RKO (cell line): ENCODE data around the gene CLSTN3.

ENCODE experiments used
- DNase-seq: peaks from one replicate; pipeline ENCODE4 v3.0.0-alpha.2; 2016; ENCODE audit warnings: low spot score

The CLSTN3 gene

DNA sequence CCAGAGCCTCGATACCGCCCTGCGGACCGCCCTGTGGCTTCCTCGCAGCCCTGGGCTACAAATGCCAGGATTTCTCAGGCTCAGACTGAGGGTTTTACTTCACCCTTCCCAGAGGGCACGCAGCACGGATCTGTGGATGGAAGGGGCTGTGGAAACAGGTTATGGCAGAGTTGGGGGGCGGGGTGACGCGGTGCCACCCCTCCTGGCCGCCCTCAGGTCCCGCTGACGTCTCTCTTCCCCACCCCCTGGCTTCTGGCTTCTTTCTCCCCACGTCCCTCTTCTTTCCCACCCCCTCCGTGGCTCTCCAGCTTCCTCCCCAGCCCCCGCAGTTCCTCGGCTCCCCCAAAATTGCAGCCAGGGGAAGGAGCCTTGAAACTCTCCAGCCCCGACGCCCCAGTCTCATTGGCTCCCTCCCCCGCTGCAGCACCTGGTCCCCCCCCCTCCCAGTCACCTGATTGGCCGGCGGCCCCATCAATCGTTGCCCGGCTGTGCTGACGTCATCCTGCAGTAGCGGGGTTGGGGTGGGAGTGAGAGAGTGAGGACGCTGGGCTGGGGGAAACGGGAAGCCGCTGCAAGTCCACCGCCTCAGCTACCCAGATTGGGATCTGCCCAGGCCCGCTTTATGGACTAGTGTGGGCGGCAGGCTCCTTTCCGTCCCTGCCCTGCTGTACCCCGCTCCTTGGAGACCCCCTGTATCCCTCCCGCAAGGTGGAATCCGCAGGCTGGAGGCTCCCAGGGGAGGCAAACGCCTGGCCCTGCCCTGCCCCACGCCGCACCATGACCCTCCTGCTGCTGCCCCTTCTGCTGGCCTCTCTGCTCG, at the start of gene CLSTN3:
CLSTN3 (plus strand) TSS at position 500 of the 820 bp plus-strand sequence; CDS start at position 778, 278 bp downstream.
- peak; percentile 81 for DNase-seq

DNA sequence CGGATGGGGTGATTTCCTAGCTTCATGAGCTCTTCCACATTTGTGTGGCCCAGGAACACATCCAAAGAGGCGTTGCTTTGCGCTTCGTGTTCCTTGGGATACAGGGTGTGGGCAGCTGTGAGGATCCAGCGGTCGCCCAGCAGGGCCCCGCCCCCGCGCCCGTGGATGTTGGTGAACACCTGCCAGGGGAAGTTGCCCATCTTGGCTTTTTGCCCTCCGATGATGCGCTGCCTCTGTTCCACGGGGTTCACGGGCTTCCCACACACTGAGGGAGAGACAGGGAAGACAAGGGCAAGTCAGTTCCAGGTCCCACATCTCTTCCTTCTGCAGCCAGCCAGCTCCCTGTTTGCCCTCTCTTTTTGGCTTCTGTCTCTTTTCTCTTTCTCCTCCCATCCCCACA, 49.1 kb upstream of the CLSTN3 start:
- DNase-seq: no peak

DNA sequence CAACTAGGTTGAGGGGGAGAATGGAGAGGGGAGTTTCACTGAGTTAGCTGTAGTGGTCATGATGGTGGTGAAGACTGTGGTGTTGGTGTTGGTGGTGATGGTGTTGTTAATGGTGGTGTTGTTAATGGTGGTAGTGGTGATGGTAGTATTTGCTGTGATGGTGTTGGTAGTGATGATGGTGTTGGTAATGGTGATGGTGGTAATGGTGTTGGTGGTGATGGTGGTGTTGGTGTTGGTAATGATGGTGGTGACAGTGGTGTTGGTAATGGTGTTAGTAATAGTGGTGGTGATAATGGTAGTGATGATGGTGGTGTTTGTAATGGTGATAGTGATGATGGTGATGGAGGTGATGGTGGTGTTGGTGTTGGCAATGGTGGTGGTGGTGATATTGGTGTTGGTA, 47.0 kb upstream of the CLSTN3 start:
- DNase-seq: no peak

DNA sequence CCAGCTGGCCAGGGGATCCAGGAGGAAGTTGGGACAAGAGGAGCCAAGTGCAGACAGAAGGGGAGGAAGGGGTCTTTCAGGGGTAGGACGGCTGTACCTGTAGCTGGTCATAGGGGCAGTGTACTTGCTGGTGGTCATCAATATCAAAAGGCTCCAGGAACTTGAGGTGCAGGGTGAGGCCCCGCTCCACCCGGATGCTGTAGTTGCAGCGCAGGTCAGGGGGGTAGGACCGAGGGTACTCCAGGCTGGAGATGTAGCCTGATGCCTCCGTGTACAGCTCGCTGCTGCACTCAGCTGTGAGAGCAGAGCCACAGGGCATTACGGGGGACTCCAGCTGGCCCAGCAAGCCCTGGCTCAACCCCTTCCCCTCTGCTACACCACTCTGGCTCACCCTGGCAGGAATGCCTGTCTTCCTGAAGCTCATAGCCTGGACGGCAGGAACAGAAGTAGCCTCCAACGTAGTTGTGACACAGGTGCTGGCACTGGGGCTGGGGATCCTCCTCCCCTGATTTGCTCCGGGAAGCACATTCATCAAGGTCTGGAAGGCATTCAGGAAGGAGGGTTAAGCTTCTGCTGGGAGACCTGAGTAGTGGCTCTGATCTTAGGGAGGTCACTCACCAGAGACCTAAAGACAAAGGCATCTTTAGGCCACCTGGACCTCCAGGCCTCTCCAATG, 40.8 kb upstream of the CLSTN3 start:
- no peak for DNase-seq

DNA sequence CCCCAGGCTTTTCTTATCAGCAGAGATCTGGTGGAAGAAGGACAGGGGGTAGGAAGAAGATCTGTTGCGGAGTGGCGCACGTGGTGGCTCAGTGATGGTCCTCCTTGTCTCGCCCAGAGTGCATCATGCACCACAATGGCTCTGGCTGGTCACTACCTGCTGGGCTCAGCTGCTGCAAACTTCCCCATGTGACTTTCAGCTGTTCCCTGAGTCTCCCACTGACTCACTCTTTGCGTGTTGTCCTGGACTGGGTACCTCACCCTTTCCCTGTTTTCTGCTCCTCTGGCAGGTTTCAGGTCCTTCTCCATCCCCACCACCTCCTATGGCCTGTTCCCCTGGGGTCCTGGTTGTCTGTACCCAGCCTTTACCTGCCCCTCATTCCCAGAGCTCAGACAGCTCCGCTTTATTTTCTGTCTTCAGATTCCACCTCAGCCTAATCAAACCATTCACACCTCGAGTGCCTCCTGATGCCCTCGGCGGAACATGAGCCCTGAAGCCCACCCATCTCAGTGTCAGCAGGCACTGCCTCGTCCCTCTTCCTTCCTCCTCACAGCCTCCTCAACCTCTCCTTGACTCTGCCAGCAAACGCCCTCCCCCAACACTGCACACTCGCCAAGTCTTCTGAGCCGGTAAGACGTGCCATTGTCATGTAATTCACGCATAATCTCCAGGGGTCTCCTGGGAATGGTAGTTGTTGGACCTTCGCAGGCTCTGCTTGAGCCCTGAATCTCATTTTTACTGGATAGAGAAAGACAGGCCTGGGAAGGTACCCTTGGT, 39.8 kb upstream of the CLSTN3 start:
- DNase-seq: no peak

DNA sequence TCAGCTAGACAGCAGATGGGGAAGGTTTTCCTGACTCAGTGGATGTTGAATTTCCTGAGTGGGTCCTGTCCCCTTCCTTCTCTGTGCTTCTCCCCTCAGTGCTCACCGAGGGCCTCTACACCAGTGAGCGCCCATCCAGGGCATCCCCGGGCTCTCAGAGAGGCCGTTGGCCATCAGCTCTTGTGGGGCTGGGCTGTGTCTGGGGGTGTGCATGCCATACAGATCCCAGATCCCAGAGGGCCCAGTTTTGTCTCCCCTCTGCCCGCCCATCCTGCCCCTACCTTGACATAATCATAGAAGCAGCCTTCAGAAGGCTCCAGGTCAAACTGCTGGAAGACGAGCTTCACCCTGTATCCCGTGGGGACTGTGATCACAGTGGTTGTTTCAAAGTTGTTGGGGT, 39.0 kb upstream of the CLSTN3 start:
- no peak for DNase-seq

DNA sequence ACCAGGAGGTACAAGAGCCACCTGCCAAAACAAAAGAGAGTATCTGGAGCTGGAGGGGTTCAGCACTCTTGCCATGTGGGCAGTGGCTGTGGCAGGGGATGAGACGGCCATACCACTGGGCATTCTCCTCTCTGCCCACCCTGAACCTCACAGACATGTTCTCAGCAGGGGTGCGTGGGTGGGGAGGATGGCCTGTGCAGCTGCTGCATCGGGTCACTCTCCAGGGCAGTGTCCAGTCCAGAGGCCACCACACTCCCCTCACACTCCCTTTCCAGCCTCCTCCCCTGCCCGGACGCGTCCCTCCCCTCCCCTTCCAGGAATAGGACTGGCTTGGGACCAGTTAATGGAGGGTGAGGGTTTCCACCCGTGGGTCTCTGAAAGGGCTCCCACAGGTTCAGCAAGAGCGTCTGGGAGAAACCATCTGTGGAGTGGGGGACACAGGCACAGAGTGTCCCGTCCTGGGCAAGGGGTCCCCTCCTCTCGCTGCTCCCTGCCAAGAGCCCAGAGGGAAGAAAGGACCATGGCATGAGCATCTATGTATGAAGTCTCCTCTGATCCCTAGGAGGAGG, 38.4 kb upstream of the CLSTN3 start:
- DNase-seq: no peak

DNA sequence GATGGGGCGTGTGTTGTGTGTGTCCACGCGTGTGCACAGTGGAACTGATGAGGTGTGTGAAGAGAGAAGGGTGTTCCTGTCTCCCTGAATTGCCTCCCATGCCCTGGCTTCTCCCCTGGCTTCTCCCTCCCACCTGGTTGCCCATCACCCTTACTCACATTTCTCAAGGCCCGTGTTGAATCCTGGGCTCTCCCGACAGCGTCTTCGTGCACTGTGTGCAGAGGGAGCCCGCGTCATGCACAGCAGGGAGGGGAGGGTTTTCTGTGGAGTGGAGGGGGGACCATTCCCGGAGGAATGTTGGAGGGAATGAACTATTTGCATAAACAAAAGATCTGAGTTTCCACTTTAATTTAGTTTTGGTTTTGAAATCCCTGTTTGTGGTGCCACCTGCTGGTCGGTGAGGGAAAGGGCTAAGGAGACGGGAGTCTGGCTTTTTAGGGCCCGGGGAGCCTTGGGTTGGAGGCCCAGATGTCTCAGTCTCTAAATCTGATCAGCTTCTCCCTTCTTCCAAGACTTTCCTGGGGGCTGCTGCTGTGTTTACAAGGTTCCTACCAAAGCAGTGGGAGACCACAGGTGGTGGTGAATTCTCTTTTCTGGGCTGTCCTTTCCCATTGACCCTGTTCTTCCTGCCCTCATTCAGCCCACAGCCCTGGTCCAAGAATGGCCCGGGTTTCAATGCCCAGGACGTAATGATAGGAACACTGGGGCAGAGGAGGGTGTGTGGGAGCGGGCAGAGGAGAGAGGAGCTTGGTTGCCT, 37.8 kb upstream of the CLSTN3 start, which contains the start of gene C1R:
C1R (minus strand) TSS at position 217 of the 757 bp plus-strand sequence; CDS start at position 160, 57 bp downstream.
- peak; percentile 70 for DNase-seq

DNA sequence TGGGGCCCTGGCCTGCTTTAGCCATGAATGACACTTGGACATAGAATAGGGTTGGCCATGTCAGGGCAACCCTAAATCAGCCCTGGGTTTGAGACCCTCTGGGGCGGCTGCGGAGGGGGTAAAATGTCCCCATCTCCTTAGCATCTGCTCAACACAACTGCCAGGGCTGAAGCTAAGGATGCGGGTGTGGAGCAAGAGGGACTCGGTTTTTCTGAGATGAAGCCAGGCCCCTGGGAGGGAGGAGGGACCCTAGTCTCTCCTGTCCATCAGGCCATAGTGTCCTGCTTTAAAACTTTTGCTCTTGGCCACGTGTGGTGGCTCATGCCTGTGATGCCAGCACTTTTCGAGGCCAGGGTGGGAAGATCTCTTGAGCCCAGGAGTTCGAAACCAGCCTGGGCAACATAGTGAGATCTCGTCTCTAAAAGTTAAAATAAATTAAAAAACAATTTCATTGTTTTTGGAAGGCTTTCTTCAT, 37.1 kb upstream of the CLSTN3 start:
- DNase-seq: no peak

DNA sequence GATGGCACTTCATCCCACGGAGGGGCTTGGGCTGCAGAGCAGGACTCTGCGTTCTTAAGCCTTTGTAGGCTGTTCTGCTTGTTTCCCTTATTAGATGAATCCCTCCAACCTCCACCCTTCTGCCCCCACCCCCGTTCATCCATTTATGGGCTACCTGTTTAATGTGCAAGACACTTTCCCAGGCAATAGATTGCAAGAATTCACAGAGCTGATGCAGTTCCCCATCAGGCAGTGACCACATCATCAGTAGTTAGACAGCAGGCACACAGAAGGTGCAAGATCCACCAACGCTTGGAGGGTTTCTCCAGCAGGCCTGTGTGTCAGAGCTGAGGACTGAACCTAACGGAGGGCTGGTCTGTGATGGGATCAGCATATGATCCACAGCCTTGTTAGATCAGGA, 36.7 kb upstream of the CLSTN3 start:
- DNase-seq: no peak

DNA sequence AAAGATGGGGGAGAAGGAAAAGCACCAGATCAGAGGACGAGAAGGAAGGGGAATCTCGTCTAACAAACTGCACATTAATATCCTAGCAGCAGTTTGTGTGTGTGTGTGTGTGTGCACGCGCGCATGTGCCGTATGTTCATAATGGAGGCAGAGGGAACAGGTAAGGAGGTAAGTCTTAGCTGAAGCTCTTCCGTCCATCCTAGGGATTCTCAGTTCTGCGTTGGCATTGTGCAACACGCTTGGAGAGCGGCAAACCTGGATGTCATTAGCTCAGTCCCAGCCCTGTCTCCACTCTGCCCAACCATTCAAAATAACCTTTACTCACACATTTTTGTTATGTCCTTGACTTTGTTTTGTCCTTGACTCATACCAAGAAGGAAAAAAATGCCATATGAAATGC, 36.3 kb upstream of the CLSTN3 start:
- DNase-seq: no peak

DNA sequence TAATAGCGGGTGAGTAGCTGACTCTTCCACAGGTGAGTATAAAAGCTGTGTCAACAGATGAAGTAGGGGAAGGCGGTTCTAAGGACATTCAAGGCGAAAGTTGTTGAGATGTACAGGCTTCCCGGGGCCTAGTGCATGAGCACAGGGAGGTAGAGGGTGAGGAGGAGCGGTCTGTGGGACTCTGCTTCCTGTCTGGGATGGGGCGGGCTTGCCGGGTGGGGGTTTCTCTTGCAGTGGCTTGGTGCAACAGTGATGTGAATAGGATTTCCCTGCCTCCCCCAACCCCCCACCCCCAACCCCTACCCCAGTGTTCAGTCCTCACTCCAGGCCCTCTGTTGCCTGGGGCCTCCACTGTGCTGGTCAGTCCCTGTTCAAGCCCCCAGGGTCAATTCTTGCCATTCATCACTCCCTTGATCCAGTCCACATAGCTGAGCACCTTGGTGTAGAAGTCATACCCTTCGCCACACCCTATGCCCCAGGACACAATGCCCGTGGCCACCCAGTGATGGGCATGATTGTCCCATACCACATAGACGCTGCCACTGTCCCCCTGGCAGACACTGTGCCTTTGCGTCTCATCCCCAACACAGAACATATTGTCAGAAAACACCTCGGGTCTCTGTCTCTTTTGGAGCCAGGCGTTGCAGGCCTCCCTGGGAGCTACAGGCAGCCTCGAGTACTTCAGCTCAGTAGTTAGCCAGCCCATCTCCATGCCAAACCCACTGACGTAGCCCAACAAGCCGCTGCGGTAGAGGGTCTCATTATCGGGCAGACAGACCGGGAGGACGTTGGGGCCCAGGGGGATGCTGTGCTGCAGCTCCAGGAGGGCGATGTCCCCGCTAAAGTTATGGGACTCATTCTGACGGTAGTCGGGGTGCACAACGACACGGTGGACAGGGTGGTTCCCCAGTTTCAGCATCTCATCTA, 33.9 kb upstream of the CLSTN3 start:
- DNase-seq: no peak

DNA sequence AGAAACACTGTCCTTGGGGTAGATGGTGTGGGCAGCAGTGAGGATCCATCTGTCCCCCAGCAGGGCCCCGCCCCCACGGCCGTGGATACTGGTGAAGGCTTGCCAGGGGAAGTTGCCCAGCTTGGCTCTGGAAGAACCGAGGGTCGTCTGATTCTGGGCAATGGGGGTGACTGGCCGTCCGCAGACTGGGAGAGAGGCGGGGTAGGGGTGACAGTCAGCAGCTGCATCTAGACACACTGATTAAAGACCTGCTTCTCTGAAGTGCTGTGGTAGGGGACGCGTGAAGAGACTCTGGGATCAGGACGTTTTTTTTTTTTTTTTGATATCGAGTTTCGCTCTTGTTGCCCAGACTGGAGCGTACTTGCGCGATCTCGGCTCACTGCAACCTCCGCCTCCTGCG, 33.2 kb upstream of the CLSTN3 start:
- DNase-seq: no peak

DNA sequence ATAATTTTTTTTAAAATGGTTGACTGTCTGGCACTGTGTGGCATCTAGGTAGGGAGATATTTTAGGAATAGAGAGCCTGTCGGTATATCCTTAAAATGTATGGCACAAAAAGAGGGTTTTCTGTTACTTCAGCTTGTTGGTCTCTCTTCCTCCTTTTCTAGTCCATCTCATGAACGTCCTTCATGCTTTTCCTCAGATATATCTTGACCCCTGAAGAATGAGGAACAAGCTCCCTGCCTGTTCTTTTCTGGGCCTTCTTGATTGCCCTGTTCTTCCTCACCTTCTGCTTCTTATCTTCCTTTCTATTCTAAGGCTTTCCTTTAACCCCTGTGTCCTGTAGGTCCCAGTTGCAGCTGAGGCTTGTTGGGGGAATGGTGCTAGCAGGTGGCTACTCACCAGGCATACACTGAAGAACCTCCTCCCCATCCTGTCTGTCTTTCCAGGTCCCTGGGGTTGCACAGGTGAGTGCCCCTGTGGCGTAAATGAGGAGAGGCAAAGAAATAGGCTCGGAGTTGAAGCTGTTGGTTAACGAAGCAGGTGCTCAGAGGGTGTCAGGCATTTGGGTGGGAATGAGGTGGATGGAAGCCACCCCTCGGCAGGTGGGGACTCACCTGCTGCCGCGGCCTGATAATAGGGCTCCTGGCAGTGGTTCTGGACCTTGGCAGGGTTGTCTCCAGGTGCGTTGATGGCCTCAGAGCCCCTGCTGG, 30.7 kb upstream of the CLSTN3 start:
- no peak for DNase-seq

DNA sequence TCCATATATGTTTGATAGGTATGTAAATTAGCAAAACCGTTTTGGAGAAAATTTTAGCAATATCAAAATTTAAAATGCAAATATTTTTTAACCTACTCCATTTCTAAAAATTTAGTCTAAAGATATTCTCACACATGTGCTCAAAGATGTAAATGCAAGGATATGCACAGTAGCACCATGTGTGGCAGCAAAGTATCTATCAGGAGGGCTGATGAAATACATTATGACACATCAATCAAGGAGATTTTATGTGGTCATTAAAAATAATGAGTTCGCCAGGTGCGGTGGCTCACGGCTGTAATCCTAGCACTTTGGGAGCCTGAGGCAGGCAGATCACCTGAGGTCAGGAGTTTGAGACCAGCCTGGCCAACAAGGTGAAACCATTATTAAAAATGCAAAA, 29.9 kb upstream of the CLSTN3 start:
- no peak for DNase-seq

DNA sequence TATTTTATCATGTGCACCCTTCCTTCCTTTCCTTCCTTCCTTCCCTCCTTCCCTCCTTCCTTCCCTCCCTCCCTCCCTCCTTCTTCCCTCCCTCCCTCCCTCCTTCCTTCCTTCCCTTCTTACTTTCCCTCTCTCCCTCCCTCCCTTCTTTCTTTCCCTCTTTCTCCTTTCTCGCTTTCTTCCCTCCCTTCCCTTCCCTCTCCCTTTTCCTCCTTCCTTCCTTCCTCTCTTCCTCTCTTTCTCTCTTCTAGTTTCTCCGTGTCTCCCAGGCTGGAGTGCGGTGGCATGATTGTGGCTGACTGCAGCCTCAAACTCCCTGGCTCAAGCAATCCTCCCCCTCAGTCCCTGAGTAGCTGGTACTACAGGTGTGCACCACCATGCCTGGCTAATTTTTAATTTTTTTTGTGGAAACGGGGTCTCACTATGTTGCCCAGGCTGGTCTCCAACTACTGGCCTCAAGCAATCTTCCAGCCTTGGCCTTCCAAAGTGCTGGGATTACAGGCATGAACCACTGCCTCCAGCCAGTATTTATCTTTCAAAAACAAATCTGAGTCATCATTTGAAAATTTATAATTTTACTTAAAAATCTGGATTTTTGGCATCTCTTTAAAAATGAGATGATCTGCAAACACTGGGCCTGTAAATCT, 29.0 kb upstream of the CLSTN3 start:
- DNase-seq: no peak

DNA sequence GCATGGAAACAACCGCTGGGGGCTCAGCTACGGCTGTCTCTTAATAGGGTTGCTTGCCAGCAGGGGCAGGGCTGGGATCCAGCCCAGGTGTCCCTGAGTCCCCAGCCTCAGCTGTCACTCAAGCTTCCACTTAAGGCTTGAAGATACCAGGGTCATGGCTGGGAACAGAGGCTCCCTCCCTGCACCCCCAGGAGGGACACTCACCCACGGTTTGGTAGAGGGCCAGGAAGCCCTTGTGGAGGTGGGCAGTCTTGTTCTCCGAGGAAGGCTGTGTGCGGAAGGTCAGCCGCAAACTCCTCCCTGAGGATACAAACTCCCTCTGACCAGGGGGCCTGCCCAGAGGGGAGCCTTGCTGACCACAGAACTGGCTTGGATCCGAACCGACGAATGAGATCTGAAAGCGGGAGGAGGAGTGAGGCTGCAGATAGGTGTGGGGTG, 28.5 kb upstream of the CLSTN3 start:
- no peak for DNase-seq

DNA sequence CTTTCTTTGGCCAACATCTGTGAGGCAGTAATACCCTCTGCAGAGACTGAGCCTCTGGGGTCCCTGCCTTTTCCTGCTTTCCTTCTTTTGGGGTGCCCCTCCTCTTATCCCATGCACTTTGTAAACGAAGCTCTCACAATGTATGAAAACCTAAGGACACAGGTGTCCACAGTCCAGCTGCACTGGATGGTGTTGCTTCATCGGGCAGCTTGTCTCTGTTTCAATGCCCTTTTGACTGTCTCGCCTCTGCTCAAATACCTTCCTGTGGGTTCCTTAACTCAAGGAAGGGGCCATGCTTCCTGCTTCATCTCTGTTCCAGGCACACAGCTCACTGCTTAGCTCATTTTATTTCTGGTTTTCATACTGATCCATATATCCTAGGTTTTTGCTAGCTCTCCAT, 27.6 kb upstream of the CLSTN3 start:
- no peak for DNase-seq
